ENCODE measurements around the gene TMEM95.
A peak's percentile ranks its signal among the peaks of the same experiment; 100 is the strongest.

The TMEM95 gene

GRCh38 chr17:7379134-7379533, 24.2 kb downstream of the TMEM95 start:
- ATAC-seq (no peak), DNase-seq (no peak)

GRCh38 chr17:7380321-7380720, 25.4 kb downstream of the TMEM95 start:
- DNase-seq (no peak), ATAC-seq (no peak)

- no peak for DNase-seq
- ATAC-seq: no peak
Observed at GRCh38 chr17:7380855-7381683, 26.1 kb downstream of the TMEM95 start, which contains the start of gene TNK1. Gene TNK1 (plus strand): TSS chr17:7381089. CDS start chr17:7382927, 1,838 bp downstream.

GRCh38 chr17:7382901-7383300, 27.9 kb downstream of the TMEM95 start:
- no peak for ATAC-seq
- no peak for DNase-seq

- DNase-seq: no peak
- ATAC-seq: no peak
Observed at GRCh38 chr17:7383371-7383741, 28.4 kb downstream of the TMEM95 start.

- DNase-seq (peak; percentile 82), ATAC-seq (peak; percentile 97)
Observed at GRCh38 chr17:7383742-7384488, 29.0 kb downstream of the TMEM95 start.

GRCh38 chr17:7384489-7385081, 29.6 kb downstream of the TMEM95 start:
- ATAC-seq: no peak

GRCh38 chr17:7388856-7389255, 33.9 kb downstream of the TMEM95 start:
- no peak for DNase-seq

More at GRCh38 chr17:7384489-7385081, 29.6 kb downstream of the TMEM95 start:
- DNase-seq: no peak

GRCh38 chr17:7389924-7390910, 35.3 kb downstream of the TMEM95 start:
- no peak for DNase-seq

More at GRCh38 chr17:7388856-7389255, 33.9 kb downstream of the TMEM95 start:
- ATAC-seq: no peak

GRCh38 chr17:7391307-7391706, 36.4 kb downstream of the TMEM95 start:
- ATAC-seq (no peak), DNase-seq (no peak)

More at GRCh38 chr17:7389924-7390910, 35.3 kb downstream of the TMEM95 start:
- no peak for ATAC-seq

GRCh38 chr17:7392696-7393612, 38.0 kb downstream of the TMEM95 start:
- no peak for ATAC-seq
- DNase-seq: no peak

GRCh38 chr17:7393613-7394451, 38.9 kb downstream of the TMEM95 start:
- peak; percentile 66 for DNase-seq
- peak; percentile 57 for ATAC-seq

- DNase-seq (peak; percentile 90), ATAC-seq (peak; percentile 89)
Observed at GRCh38 chr17:7394452-7395191, 39.7 kb downstream of the TMEM95 start, which contains the start of gene PLSCR3. Gene PLSCR3 (minus strand): TSS chr17:7394525. CDS start chr17:7394110, 415 bp downstream.

- ATAC-seq (no peak), DNase-seq (no peak)
Observed at GRCh38 chr17:7396147-7396546, 41.2 kb downstream of the TMEM95 start.

- ATAC-seq: no peak
- DNase-seq: no peak
Observed at GRCh38 chr17:7398612-7399011, 43.7 kb downstream of the TMEM95 start.

- DNase-seq (peak; percentile 43), ATAC-seq (no peak)
Observed at GRCh38 chr17:7403043-7403726, 48.2 kb downstream of the TMEM95 start.

- DNase-seq (no peak), ATAC-seq (peak; percentile 16)
Observed at GRCh38 chr17:7403727-7403976, 48.7 kb downstream of the TMEM95 start.
